ENCODE data around the gene ZNF778. TPM values are rescaled to one million over a fixed set of nuclear protein-coding genes. Genes with fewer than 3 reads are reported as not detected.
A peak's percentile ranks its signal among the peaks of the same experiment; 100 is the strongest.

Gene ZNF778
- polyA plus RNA-seq, 2 donors, result 1.4 to 2.9 TPM

DNA sequence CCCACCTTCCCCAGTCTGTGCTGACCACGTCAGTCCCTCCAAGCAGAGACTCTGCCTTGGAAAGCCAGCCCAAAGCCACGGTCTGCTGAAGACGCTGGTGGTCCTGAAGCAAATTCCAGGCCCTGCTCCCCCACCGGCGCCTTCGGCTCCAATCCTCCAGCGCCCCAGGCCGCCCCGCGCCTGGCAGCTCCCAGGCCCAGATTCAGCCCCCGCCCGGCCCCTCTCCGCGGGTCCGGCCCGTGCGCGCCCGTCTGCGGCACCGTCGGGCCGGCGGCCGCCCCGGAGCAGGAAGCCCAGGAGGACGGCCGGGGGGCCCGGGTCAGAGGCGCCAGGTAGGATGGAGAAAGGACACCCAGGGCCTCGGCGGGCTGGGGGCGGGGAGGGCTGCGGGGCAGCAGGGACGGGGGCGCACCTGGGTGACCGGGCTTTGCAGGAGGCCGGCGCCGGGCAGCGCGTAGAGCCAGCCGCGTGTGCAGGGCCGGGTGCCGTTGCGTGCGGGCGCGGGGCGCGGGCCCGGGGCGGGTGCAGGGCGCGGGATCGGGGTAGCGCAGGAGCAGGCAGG is 16.6 kb upstream of the ZNF778 start:
- Histone ChIP-seq H3K4me1 (ENCODE audit: control insufficient read depth in 2 of 2, insufficient read depth in 2 of 2, low read length in 1 of 2) (peaks cover 0 to 3% of the 10 kb centered on the region in 2 donors), H3K27me3 (ENCODE audit: control insufficient read depth in 1 of 2, insufficient read depth in 2 of 2, low read length in 2 of 2) (peaks cover 0 to 15% of the 10 kb centered on the region in 2 donors), H3K36me3 (ENCODE audit: control insufficient read depth in 2 of 2, insufficient read depth in 2 of 2, low read length in 1 of 2) (no peaks in the 10 kb centered on the region), H3K4me3 (ENCODE audit: low read depth in 1 of 2, low read length in 2 of 2) (peak overlapping the region; percentile 29 to 47), H3K27ac (ENCODE audit: low read depth in 2 of 2, low read length in 1 of 2) (no peak overlapping the region), H3K9me3 (ENCODE audit: control insufficient read depth in 2 of 2, insufficient read depth in 1 of 2, low read depth in 1 of 2, low read length in 1 of 2) (peaks cover 0 to 6% of the 10 kb centered on the region in 2 donors)
- 3 to 4% methylated on average over 38 to 58 of the region's 58 CpGs for WGBS, 2 donors

DNA sequence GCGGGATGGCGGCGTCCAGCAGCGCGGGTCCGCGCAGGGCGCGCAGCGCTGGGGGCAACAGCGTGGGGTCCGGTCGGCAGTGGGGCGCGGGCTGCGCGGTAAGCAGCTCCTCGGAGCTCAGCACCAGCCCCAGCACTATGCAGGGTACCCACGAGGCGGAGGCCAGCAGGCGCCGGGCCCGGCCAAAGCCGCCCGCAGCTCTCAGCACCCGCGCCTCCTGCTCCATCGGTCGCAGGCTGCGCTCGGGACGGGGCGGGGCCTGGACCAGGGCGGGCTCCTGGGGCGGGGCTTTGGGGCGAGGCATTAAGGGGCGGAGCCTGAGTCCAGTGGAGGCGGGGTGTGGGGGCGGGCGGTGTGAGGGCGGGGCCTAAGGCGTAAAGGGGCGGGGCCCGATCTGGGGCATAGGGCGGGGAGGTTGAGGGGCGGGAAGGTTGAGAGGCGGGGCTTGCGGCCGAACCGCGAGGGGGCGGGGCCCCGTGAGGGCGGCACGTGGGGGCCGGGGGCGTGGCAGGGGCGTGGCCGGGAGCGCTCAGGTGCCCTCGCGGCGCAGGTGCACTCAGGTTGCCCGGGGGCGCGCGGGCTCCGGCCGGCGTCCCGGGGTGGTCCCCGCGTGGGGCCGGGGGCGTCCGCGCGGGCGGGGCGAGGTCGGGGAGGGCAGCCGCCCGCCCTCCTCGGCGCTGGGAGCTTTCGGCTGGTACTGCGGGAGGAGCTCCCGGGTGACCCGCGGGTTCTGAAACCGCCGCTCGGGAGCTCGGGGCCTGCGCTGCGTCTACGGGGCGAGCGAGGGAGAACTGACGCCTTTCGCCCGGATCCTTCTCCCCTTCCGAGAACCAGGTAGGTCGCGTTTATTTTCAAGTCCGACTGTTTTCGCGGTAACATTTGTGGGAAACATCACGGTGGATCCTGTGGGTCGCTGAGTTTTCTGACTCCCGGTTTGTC is 15.8 kb upstream of the ZNF778 start:
- Histone ChIP-seq H3K27ac (ENCODE audit: low read depth in 2 of 2, low read length in 1 of 2) (no peak overlapping the region), H3K27me3 (ENCODE audit: control insufficient read depth in 1 of 2, insufficient read depth in 2 of 2, low read length in 2 of 2) (peaks cover 0 to 15% of the 10 kb centered on the region in 2 donors), H3K4me1 (ENCODE audit: control insufficient read depth in 2 of 2, insufficient read depth in 2 of 2, low read length in 1 of 2) (peaks cover 0 to 3% of the 10 kb centered on the region in 2 donors), H3K4me3 (ENCODE audit: low read depth in 1 of 2, low read length in 2 of 2) (peak overlapping the region; percentile 29 to 47), H3K9me3 (ENCODE audit: control insufficient read depth in 2 of 2, insufficient read depth in 1 of 2, low read depth in 1 of 2, low read length in 1 of 2) (peaks cover 0 to 6% of the 10 kb centered on the region in 2 donors), H3K36me3 (ENCODE audit: control insufficient read depth in 2 of 2, insufficient read depth in 2 of 2, low read length in 1 of 2) (no peaks in the 10 kb centered on the region)
- 1 to 2% methylated on average over 44 to 111 of the region's 111 CpGs for WGBS, 2 donors

DNA sequence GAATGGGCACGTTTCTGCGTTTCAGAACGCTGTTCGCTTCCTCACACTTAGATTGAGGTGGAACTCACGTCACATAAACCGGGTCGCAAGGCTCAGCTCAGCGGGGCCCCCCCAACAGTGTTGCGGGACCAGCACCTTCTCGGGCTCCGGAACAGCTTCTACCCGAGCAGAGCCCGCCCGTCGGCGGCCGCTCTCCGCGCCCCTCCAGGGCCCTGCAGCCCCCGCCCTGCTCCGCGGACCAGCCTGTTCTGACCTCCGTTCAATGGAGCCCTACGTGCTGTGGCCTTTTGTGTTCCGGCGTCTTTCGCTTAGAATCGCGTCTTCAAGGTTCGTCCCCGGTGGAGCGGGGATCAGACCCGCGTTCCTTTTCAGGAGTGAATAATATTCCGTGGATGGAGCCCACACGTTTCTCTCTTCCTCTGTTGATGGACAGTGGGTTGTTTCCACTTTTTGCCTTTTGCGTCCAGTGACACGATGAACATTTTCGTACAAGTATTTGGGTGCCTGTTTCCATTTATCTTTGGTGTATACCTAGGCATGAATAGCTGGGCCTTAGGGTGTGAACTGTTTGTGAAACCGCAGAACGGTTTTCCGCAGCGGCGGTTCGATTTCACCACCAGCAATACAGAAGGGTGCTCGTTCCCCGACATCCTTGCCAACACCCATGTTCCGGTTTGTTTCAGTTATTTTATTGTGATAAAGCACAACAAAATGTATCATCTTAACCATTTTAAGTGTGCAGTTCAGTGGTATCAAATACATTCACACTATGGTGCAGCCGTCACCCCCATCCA is 14.9 kb upstream of the ZNF778 start:
- H3K9me3 ChIP-seq (ENCODE audit: control insufficient read depth in 2 of 2, insufficient read depth in 1 of 2, low read depth in 1 of 2, low read length in 1 of 2), result peaks cover 0 to 6% of the 10 kb centered on the region in 2 donors
- H3K4me3 ChIP-seq (ENCODE audit: low read depth in 1 of 2, low read length in 2 of 2), result no peak overlapping the region
- peaks cover 0 to 15% of the 10 kb centered on the region in 2 donors for H3K27me3 ChIP-seq (ENCODE audit: control insufficient read depth in 1 of 2, insufficient read depth in 2 of 2, low read length in 2 of 2)
- 43 to 48% methylated on average over 48 to 49 of the region's 49 CpGs for WGBS, 2 donors
- H3K36me3 ChIP-seq (ENCODE audit: control insufficient read depth in 2 of 2, insufficient read depth in 2 of 2, low read length in 1 of 2), result no peaks in the 10 kb centered on the region
- peaks cover 0 to 3% of the 10 kb centered on the region in 2 donors for H3K4me1 ChIP-seq (ENCODE audit: control insufficient read depth in 2 of 2, insufficient read depth in 2 of 2, low read length in 1 of 2)
- no peak overlapping the region for H3K27ac ChIP-seq (ENCODE audit: low read depth in 2 of 2, low read length in 1 of 2)

DNA sequence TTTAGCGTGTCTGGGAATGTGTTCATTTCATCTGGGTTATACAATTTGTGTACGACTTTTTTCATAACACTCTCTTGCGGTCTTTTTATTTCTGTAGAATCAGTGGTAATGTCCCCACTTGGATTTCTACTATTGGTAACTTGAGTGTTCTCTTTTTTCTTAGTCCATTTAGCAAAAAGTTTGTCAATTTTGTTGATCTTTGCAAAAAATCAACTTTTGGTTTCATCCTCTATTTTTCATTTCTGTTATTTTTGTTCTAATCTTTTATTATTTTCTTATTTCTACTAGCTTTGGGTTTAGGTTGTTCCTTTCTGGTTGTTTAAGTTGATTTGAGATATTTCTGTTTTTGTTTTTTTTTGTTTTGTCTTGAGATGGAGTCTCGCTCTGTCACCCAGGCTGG is 9.5 kb upstream of the ZNF778 start:
- no peaks in the 10 kb centered on the region for H3K27me3 ChIP-seq (ENCODE audit: control insufficient read depth in 1 of 2, insufficient read depth in 2 of 2, low read length in 2 of 2)
- H3K4me3 ChIP-seq (ENCODE audit: low read depth in 1 of 2, low read length in 2 of 2), result no peak overlapping the region
- H3K36me3 ChIP-seq (ENCODE audit: control insufficient read depth in 2 of 2, insufficient read depth in 2 of 2, low read length in 1 of 2), result no peaks in the 10 kb centered on the region
- 92 to 96% methylated on average over 4 of the region's 4 CpGs for WGBS, 2 donors
- H3K4me1 ChIP-seq (ENCODE audit: control insufficient read depth in 2 of 2, insufficient read depth in 2 of 2, low read length in 1 of 2), result peaks cover 0 to 3% of the 10 kb centered on the region in 2 donors
- H3K9me3 ChIP-seq (ENCODE audit: control insufficient read depth in 2 of 2, insufficient read depth in 1 of 2, low read depth in 1 of 2, low read length in 1 of 2), result no peaks in the 10 kb centered on the region
- no peak overlapping the region for H3K27ac ChIP-seq (ENCODE audit: low read depth in 2 of 2, low read length in 1 of 2)

DNA sequence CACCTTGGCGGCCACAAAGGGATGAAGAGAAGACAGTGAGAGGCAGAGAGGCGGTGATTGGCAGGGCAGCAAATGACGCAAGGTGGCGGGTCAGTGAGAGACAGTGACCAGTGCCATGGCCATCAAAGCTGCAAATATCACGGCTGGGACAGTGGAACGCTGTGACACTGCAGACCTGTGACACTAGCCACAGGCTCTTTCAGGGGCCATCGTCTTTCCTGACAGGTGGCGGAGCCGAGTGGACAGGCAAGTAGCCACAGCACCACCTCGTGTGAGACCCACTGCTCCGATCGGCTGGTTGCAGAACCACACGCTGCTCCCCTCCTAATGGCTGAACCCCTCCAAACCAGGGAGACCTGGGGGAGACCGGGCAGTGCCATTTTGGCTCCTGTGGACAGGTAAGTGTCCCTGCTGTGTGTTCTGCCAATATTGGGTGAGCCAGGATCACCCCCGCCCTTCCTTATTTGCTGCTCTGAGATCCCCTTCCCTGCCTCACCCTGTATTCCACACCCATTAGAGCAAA is 7.9 kb upstream of the ZNF778 start:
- H3K27ac ChIP-seq (ENCODE audit: low read depth in 2 of 2, low read length in 1 of 2), result no peak overlapping the region
- H3K36me3 ChIP-seq (ENCODE audit: control insufficient read depth in 2 of 2, insufficient read depth in 2 of 2, low read length in 1 of 2), result no peaks in the 10 kb centered on the region
- no peaks in the 10 kb centered on the region for H3K27me3 ChIP-seq (ENCODE audit: control insufficient read depth in 1 of 2, insufficient read depth in 2 of 2, low read length in 2 of 2)
- H3K4me1 ChIP-seq (ENCODE audit: control insufficient read depth in 2 of 2, insufficient read depth in 2 of 2, low read length in 1 of 2), result peaks cover 0 to 3% of the 10 kb centered on the region in 2 donors
- no peak overlapping the region for H3K4me3 ChIP-seq (ENCODE audit: low read depth in 1 of 2, low read length in 2 of 2)
- no peaks in the 10 kb centered on the region for H3K9me3 ChIP-seq (ENCODE audit: control insufficient read depth in 2 of 2, insufficient read depth in 1 of 2, low read depth in 1 of 2, low read length in 1 of 2)
- WGBS, 2 donors, result 64 to 70% methylated on average over 15 of the region's 15 CpGs

DNA sequence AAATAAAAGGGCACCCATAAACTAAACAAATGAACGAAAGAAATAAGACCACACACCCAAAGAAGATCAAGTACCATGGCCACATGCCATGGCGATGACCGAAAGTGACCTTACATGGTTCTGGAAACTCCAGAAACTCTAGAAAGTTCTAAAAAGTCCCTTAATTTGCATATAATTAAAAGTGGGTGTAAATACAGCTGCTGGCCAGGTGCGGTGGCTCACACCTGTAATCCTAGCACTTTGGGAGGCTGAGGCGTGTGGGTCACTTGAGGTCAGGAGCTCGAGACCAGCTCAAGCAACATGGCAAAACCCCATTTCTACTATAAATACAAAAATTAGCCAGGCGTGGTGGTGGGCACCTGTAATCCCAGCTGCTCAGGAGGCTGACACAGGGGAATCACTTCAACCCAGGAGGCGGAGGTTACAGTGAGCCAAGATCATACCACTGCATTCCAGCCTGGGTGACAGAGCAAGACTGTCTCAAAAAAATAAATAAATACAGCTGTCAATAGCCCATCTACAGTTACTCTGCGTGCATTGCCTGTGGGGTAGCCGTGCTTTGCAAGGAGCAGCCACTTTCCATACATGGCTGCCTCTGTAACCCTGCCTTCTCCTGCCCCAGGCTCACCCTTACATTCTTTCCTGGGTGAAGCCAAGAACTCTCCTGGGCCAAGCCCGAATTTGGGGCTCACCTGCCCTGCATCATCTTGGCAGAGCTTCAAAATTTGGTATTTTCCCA is 7.2 kb upstream of the ZNF778 start:
- H3K4me3 ChIP-seq (ENCODE audit: low read depth in 1 of 2, low read length in 2 of 2), result no peak overlapping the region
- H3K9me3 ChIP-seq (ENCODE audit: control insufficient read depth in 2 of 2, insufficient read depth in 1 of 2, low read depth in 1 of 2, low read length in 1 of 2), result no peaks in the 10 kb centered on the region
- no peaks in the 10 kb centered on the region for H3K27me3 ChIP-seq (ENCODE audit: control insufficient read depth in 1 of 2, insufficient read depth in 2 of 2, low read length in 2 of 2)
- H3K27ac ChIP-seq (ENCODE audit: low read depth in 2 of 2, low read length in 1 of 2), result no peak overlapping the region
- H3K4me1 ChIP-seq (ENCODE audit: control insufficient read depth in 2 of 2, insufficient read depth in 2 of 2, low read length in 1 of 2), result peaks cover 0 to 3% of the 10 kb centered on the region in 2 donors
- no peaks in the 10 kb centered on the region for H3K36me3 ChIP-seq (ENCODE audit: control insufficient read depth in 2 of 2, insufficient read depth in 2 of 2, low read length in 1 of 2)
- WGBS, 2 donors, result 67 to 72% methylated on average over 11 of the region's 11 CpGs

DNA sequence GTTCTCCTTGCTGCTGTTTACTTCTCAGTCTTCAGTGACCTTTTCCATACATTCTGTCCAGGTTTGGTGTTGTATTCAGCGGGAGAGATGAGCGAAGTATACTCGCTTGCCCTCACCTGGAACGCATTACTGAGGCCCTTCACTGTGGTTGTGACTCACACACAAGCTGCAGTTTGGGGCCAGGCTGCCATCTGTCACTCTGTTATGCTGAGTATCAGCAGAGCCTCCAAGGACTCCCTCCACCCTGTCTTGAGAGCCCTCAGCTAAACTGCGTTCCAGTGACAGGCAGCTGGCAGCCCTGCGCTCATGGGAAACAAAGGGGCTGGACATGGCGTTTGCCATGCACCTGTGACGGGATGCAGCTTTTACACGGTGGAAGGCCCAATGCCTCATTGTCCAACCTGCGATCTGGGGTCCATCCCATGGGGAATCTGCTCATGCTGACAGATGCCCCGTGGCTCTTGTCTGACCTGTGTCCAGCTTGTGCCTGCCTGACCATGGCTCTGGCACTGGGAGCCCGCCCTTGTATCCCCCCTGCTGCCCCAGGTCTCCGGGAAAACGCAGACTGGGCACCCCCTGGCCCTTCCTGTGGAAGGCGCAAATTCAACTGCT is 6.5 kb upstream of the ZNF778 start:
- Histone ChIP-seq H3K27ac (ENCODE audit: low read depth in 2 of 2, low read length in 1 of 2) (no peak overlapping the region), H3K4me3 (ENCODE audit: low read depth in 1 of 2, low read length in 2 of 2) (no peak overlapping the region), H3K36me3 (ENCODE audit: control insufficient read depth in 2 of 2, insufficient read depth in 2 of 2, low read length in 1 of 2) (no peaks in the 10 kb centered on the region), H3K9me3 (ENCODE audit: control insufficient read depth in 2 of 2, insufficient read depth in 1 of 2, low read depth in 1 of 2, low read length in 1 of 2) (no peaks in the 10 kb centered on the region), H3K27me3 (ENCODE audit: control insufficient read depth in 1 of 2, insufficient read depth in 2 of 2, low read length in 2 of 2) (no peaks in the 10 kb centered on the region), H3K4me1 (ENCODE audit: control insufficient read depth in 2 of 2, insufficient read depth in 2 of 2, low read length in 1 of 2) (peaks cover 0 to 3% of the 10 kb centered on the region in 2 donors)
- 66 to 68% methylated on average over 15 of the region's 15 CpGs for WGBS, 2 donors

DNA sequence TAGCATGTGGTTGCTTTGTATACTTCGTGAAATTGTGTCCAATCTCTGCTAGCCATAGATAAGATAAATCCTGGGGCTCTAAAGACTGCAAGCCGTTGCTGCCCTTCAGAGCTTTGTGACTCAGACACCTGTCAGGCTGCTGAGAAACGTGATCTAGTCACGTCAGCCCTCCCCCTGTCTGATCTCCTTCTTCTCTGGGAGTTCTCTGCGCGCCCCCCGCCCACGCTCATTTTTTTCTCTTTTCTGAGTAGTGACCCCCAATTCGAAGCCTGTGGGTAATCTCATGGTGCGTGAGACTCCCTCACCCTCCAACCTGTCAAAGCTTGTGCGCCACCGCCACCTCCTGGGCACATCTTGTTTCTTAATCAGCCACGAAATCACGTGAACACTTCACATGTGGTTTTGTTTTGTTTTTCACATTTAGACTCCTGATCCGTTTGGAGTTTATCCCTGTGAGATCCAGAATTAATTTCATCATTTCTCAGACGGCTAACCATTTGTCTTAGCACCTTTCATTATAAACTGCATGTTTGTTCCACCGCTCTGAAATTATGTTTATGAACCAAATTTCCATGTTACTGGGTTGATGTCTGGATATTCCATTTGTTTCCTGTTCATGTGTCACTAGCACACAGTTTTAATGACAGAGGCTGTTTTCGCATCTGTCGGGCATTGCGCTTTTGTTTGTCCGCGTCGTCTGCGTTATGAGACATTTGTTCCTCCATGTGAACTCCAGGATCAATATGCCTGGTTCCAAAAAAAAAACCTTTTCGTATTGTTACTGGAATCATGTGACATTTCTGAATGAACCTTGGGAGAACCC is 977 bp upstream of the ZNF778 start:
- H3K4me1 ChIP-seq (ENCODE audit: control insufficient read depth in 2 of 2, insufficient read depth in 2 of 2, low read length in 1 of 2), result no peaks in the 10 kb centered on the region
- WGBS, 2 donors, result 1% methylated on average over 25 of the region's 25 CpGs
- peaks cover 0 to 6% of the 10 kb centered on the region in 2 donors for H3K36me3 ChIP-seq (ENCODE audit: control insufficient read depth in 2 of 2, insufficient read depth in 2 of 2, low read length in 1 of 2)

More for the DNA sequence above, 977 bp upstream of the ZNF778 start:
- Histone ChIP-seq H3K9me3 (ENCODE audit: control insufficient read depth in 2 of 2, insufficient read depth in 1 of 2, low read depth in 1 of 2, low read length in 1 of 2) (no peaks in the 10 kb centered on the region), H3K27me3 (ENCODE audit: control insufficient read depth in 1 of 2, insufficient read depth in 2 of 2, low read length in 2 of 2) (no peaks in the 10 kb centered on the region), H3K4me3 (ENCODE audit: low read depth in 1 of 2, low read length in 2 of 2) (peak overlapping the region; percentile 71 to 93), H3K27ac (ENCODE audit: low read depth in 2 of 2, low read length in 1 of 2) (peak overlapping the region; percentile 99)
